Mammary epithelial cell (primary cell): ENCODE data around the gene DUSP16.

Experiments
- EZH2 ChIP-seq: IDR thresholded peaks from 2 replicates; pipeline ENCODE4 v1.6.1; 2012; ENCODE audit warnings: low read length, inconsistent platforms, borderline replicate concordance
- TF ChIP-seq, protein P1 (sequence below), 2 donors: IDR thresholded peaks in 1 of 2; conservative IDR thresholded peaks in 1 of 2; 2 replicates each; pipeline ENCODE4 v1.5.1; 2011 to 2012; ENCODE audit warnings: inconsistent platforms in 2 of 2, low read length in 2 of 2, mild to moderate bottlenecking in 2 of 2, control low read depth in 1 of 2, low read depth in 1 of 2; ENCODE audit not compliant: insufficient read depth in 1 of 2; ENCODE audit errors: extremely low read depth in 1 of 2

- TF ChIP-seq, protein P1, sequence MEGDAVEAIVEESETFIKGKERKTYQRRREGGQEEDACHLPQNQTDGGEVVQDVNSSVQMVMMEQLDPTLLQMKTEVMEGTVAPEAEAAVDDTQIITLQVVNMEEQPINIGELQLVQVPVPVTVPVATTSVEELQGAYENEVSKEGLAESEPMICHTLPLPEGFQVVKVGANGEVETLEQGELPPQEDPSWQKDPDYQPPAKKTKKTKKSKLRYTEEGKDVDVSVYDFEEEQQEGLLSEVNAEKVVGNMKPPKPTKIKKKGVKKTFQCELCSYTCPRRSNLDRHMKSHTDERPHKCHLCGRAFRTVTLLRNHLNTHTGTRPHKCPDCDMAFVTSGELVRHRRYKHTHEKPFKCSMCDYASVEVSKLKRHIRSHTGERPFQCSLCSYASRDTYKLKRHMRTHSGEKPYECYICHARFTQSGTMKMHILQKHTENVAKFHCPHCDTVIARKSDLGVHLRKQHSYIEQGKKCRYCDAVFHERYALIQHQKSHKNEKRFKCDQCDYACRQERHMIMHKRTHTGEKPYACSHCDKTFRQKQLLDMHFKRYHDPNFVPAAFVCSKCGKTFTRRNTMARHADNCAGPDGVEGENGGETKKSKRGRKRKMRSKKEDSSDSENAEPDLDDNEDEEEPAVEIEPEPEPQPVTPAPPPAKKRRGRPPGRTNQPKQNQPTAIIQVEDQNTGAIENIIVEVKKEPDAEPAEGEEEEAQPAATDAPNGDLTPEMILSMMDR (conservative IDR thresholded peaks at IDR 0.05 in 1 of 2, IDR thresholded peaks at IDR 0.05 in 1 of 2; ENCODE audit: extremely low read depth in 1 of 2, insufficient read depth in 1 of 2, low read depth in 1 of 2, low read length in 2 of 2) = no peak
- TF ChIP-seq EZH2 = no peak
These were observed 113.1 kb downstream of the DUSP16 start for GRCh38 chr12:12449533-12450025.
